Stimulated activated naive CD4-positive, alpha-beta T cell (primary cell): ENCODE results near the gene ARHGAP10.

Experiments
- DNase-seq, 6 experiments: peaks; one replicate each; lab custom pipeline; 2025; lab: John Stamatoyannopoulos, UW

Gene ARHGAP10

GRCh38 chr4:148093065-148093464, 361.2 kb downstream of the ARHGAP10 start:
- no peak for DNase-seq

GRCh38 chr4:148094149-148094548, 362.3 kb downstream of the ARHGAP10 start:
- no peak for DNase-seq

- DNase-seq, result no peak
Measured at GRCh38 chr4:148095346-148095923, 363.5 kb downstream of the ARHGAP10 start.

GRCh38 chr4:148097801-148098200, 365.9 kb downstream of the ARHGAP10 start:
- DNase-seq, result no peak

- no peak for DNase-seq
Measured at GRCh38 chr4:148101235-148101634, 369.3 kb downstream of the ARHGAP10 start.

GRCh38 chr4:148101790-148102189, 369.9 kb downstream of the ARHGAP10 start:
- no peak for DNase-seq

- DNase-seq, result no peak
Measured at GRCh38 chr4:148103597-148104355, 371.9 kb downstream of the ARHGAP10 start.

GRCh38 chr4:148108766-148109165, 376.9 kb downstream of the ARHGAP10 start:
- no peak for DNase-seq

- DNase-seq, result no peak
Measured at GRCh38 chr4:148109216-148109615, 377.3 kb downstream of the ARHGAP10 start.

GRCh38 chr4:148110169-148110568, 378.3 kb downstream of the ARHGAP10 start:
- no peak for DNase-seq

- no peak for DNase-seq
Measured at GRCh38 chr4:148112231-148112982, 380.5 kb downstream of the ARHGAP10 start.

GRCh38 chr4:148114436-148114835, 382.5 kb downstream of the ARHGAP10 start:
- DNase-seq, result no peak

GRCh38 chr4:148116264-148116663, 384.4 kb downstream of the ARHGAP10 start:
- no peak for DNase-seq

GRCh38 chr4:148116969-148117368, 385.1 kb downstream of the ARHGAP10 start:
- DNase-seq, result no peak

- DNase-seq, result no peak
Measured at GRCh38 chr4:148118179-148118578, 386.3 kb downstream of the ARHGAP10 start.

- no peak for DNase-seq
Measured at GRCh38 chr4:148118633-148119032, 386.7 kb downstream of the ARHGAP10 start.

GRCh38 chr4:148120216-148120615, 388.3 kb downstream of the ARHGAP10 start:
- no peak for DNase-seq
